Panc1 (cell line): ENCODE data around the gene NAT10. TPM values are rescaled to one million over a fixed set of nuclear protein-coding genes. Genes with fewer than 3 reads are reported as not detected.

ENCODE experiments used
- ATAC-seq: fragments of 200-7000 bp; cut with Tn5 transposase; 2 replicates; pipeline ENCODE4 v1.9.1; 2020; ENCODE audit warnings: mild to moderate bottlenecking, moderate library complexity
- BruUV-seq: library from RNA; stranded (reverse); fragments of 400-500 nt; replicated peaks from 2 replicates; lab custom pipeline; 2021; lab: Mats Ljungman, UMichigan
- CTCF ChIA-PET: fragments of 300-600 bp; sonication (Branson Sonifier 250); formaldehyde crosslinking; loops from one replicate; lab custom pipeline; 2022; ENCODE audit warnings: antibody characterized with exemption; lab: Charles Lee
- POLR2A ChIA-PET: fragments of 300-600 bp; sonication (Branson Sonifier 250); formaldehyde crosslinking; loops from one replicate; lab custom pipeline; 2022; ENCODE audit warnings: antibody characterized with exemption; lab: Charles Lee
- DNase-seq: peaks from one replicate; pipeline ENCODE4 v3.0.0-alpha.2; 2010; ENCODE audit warnings: low read depth, low spot score
- H3K27ac ChIP-seq: 2 replicates; pipeline ENCODE4 v1.5.1; 2011; ENCODE audit warnings: mild to moderate bottlenecking, low read length, inconsistent platforms
- H3K27me3 ChIP-seq: fragments of 200-500 bp; sonication (Bioruptor generic); 2 replicates; pipeline ENCODE4 v1.6.0; 2014; ENCODE audit warnings: low read length, inconsistent platforms; ENCODE audit not compliant: control insufficient read depth, insufficient read depth
- H3K36me3 ChIP-seq: fragments of 200-500 bp; sonication (Bioruptor generic); 2 replicates; pipeline ENCODE4 v1.5.1; 2014; ENCODE audit warnings: inconsistent platforms, mild to moderate bottlenecking, low read length, moderate library complexity; ENCODE audit not compliant: control insufficient read depth, insufficient read depth
- H3K4me1 ChIP-seq: 2 replicates; pipeline ENCODE4 v1.5.1; 2011; ENCODE audit warnings: inconsistent platforms, mild to moderate bottlenecking, low read length, moderate library complexity; ENCODE audit not compliant: control insufficient read depth, insufficient read depth
- H3K4me3 ChIP-seq, 2 experiments: 2 replicates each; pipeline ENCODE4 v1.5.1; 2011 to 2012; ENCODE audit warnings: low read depth in 2 of 2, low read length in 2 of 2, mild to moderate bottlenecking in 2 of 2, inconsistent platforms in 1 of 2, moderate library complexity in 1 of 2
- H3K9me3 ChIP-seq: fragments of 200-500 bp; sonication (Bioruptor generic); 2 replicates; pipeline ENCODE4 v1.5.1; 2014; ENCODE audit warnings: low read depth, mild to moderate bottlenecking, inconsistent platforms, low read length, moderate library complexity; ENCODE audit not compliant: control insufficient read depth, insufficient read depth
- POLR2AphosphoS5 ChIP-seq: IDR thresholded peaks from 2 replicates; pipeline ENCODE4 v1.6.1; 2012; ENCODE audit warnings: mild to moderate bottlenecking, low read depth, low read length, moderate library complexity
- SIN3A ChIP-seq: IDR thresholded peaks from 2 replicates; pipeline ENCODE4 v1.6.1; 2012; ENCODE audit warnings: low read depth, mild to moderate bottlenecking, low read length, moderate library complexity, borderline replicate concordance; ENCODE audit not compliant: insufficient read depth
- TCF7L2 ChIP-seq: IDR thresholded peaks from 2 replicates; pipeline ENCODE4 v1.6.1; 2011; ENCODE audit warnings: mild to moderate bottlenecking, low read depth, low read length, inconsistent platforms
- in situ Hi-C: cut with HindIII; loops from 2 replicates; pipeline ENCODE4 v1.10.0; 2016; ENCODE audit warnings: low sequenced_read_pairs, low pct_unique_long_range_greater_than_20kb
- intact Hi-C: fragments of 100-400 bp; cut with micrococcal nuclease; formaldehyde crosslinking; loops from one replicate; pipeline ENCODE4 v1.10.0; 2022; ENCODE audit not compliant: unreplicated experiment
- total RNA-seq: library from RNA; stranded (reverse); gene quantifications from one replicate; pipeline ENCODE4 v1.2.1, GENCODE V29; 2021; ENCODE audit not compliant: unreplicated experiment
- TF ChIP-seq, protein P1 (sequence below), 2 experiments: IDR thresholded peaks; 2 replicates each; pipeline ENCODE4 v1.6.1; 2011 to 2012; ENCODE audit warnings: low read depth in 2 of 2, control low read depth in 1 of 2, low read length in 1 of 2, mild to moderate bottlenecking in 1 of 2, moderate library complexity in 1 of 2; ENCODE audit not compliant: insufficient read depth in 1 of 2
- TF ChIP-seq, protein P2 (sequence below): fragments of 450-650 bp; IDR thresholded peaks from 2 replicates; pipeline ENCODE4 v1.5.1; 2017; ENCODE audit warnings: mild to moderate bottlenecking

Gene NAT10
- total RNA-seq, 1 experiment from 2014 or later, result 64.9 TPM

DNA sequence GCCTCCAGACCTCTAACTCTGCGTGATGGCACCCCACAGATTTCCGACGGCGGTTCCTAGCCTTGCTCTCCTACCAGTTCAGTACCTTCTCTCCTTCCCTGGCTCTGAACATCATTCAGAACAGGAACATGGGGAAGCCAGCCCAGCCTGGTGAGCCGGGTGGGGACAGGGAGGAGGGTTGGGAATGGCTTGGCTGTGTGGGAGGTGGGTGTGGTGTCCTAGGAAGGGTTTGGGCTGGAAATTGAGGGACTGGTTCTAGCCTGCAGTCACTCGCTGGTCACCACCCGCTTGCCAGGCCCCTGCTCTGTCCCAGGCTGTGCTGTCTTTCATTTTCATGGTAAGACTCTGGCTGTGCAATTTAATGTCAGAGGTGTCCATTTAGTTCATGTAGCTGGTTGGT, 33.9 kb downstream of the NAT10 start:
- intact Hi-C loops (no loop called here), in situ Hi-C loops (no loop called here)
- ATAC-seq, result no peak
- CTCF ChIA-PET, result no interaction called here
- peaks cover 43% of the 10 kb centered on the region for H3K36me3 ChIP-seq
- TF ChIP-seq, protein P1, sequence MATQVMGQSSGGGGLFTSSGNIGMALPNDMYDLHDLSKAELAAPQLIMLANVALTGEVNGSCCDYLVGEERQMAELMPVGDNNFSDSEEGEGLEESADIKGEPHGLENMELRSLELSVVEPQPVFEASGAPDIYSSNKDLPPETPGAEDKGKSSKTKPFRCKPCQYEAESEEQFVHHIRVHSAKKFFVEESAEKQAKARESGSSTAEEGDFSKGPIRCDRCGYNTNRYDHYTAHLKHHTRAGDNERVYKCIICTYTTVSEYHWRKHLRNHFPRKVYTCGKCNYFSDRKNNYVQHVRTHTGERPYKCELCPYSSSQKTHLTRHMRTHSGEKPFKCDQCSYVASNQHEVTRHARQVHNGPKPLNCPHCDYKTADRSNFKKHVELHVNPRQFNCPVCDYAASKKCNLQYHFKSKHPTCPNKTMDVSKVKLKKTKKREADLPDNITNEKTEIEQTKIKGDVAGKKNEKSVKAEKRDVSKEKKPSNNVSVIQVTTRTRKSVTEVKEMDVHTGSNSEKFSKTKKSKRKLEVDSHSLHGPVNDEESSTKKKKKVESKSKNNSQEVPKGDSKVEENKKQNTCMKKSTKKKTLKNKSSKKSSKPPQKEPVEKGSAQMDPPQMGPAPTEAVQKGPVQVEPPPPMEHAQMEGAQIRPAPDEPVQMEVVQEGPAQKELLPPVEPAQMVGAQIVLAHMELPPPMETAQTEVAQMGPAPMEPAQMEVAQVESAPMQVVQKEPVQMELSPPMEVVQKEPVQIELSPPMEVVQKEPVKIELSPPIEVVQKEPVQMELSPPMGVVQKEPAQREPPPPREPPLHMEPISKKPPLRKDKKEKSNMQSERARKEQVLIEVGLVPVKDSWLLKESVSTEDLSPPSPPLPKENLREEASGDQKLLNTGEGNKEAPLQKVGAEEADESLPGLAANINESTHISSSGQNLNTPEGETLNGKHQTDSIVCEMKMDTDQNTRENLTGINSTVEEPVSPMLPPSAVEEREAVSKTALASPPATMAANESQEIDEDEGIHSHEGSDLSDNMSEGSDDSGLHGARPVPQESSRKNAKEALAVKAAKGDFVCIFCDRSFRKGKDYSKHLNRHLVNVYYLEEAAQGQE (IDR thresholded peaks at IDR 0.05; ENCODE audit: insufficient read depth in 1 of 2, low read depth in 2 of 2, low read length in 1 of 2), result no peak
- TF ChIP-seq POLR2AphosphoS5, result no peak
- TF ChIP-seq TCF7L2, result no peak
- TF ChIP-seq SIN3A, result no peak
- TF ChIP-seq, protein P2, sequence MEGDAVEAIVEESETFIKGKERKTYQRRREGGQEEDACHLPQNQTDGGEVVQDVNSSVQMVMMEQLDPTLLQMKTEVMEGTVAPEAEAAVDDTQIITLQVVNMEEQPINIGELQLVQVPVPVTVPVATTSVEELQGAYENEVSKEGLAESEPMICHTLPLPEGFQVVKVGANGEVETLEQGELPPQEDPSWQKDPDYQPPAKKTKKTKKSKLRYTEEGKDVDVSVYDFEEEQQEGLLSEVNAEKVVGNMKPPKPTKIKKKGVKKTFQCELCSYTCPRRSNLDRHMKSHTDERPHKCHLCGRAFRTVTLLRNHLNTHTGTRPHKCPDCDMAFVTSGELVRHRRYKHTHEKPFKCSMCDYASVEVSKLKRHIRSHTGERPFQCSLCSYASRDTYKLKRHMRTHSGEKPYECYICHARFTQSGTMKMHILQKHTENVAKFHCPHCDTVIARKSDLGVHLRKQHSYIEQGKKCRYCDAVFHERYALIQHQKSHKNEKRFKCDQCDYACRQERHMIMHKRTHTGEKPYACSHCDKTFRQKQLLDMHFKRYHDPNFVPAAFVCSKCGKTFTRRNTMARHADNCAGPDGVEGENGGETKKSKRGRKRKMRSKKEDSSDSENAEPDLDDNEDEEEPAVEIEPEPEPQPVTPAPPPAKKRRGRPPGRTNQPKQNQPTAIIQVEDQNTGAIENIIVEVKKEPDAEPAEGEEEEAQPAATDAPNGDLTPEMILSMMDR, result no peak
- no peak for DNase-seq
- H3K27me3 ChIP-seq, result no peaks in the 10 kb centered on the region
- H3K9me3 ChIP-seq, result no peaks in the 10 kb centered on the region
- POLR2A ChIA-PET, result no interaction called here
- no peak overlapping the region for H3K27ac ChIP-seq
- no TSS peak for BruUV-seq
- no peaks in the 10 kb centered on the region for H3K4me1 ChIP-seq
- no peak overlapping the region for H3K4me3 ChIP-seq

DNA sequence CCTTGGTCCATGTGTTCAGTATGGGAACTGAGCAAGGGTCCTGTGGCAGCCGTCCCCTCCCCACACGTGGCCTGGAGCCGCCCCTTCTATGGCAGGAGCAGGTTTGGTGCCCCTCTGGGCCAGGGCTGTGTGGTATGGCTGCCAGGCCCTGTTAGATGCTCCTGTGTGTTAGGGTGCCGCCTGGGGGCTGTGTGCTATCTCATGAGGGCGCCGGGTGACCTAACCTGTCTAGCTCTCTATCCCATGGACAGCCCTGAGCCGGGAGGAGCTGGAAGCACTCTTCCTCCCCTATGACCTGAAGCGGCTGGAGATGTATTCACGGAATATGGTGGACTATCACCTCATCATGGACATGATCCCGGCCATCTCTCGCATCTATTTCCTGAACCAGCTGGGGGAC, 34.7 kb downstream of the NAT10 start:
- H3K4me3 ChIP-seq, result no peak overlapping the region
- ChIA-PET CTCF (no interaction called here), POLR2A (no interaction called here)
- TF ChIP-seq POLR2AphosphoS5 (no peak), TCF7L2 (no peak), SIN3A (no peak)
- TF ChIP-seq, protein P1 (IDR thresholded peaks at IDR 0.05; ENCODE audit: insufficient read depth in 1 of 2, low read depth in 2 of 2, low read length in 1 of 2), result no peak
- TF ChIP-seq, protein P2, result no peak
- no peaks in the 10 kb centered on the region for H3K9me3 ChIP-seq
- intact Hi-C loops, result no loop called here
- H3K27me3 ChIP-seq, result no peaks in the 10 kb centered on the region
- no peak for DNase-seq
- ATAC-seq, result no peak
- H3K4me1 ChIP-seq, result no peaks in the 10 kb centered on the region
- no TSS peak for BruUV-seq
- peaks cover 45% of the 10 kb centered on the region for H3K36me3 ChIP-seq
- no peak overlapping the region for H3K27ac ChIP-seq
- in situ Hi-C loops, result no loop called here
